ENCODE data around the gene EPHA6. TPM values are rescaled to one million over a fixed set of nuclear protein-coding genes. Genes with fewer than 3 reads are reported as not detected.

The EPHA6 gene
- total RNA-seq, 2 donors from 2014 or later = 0.22 to 3.0 TPM

DNA sequence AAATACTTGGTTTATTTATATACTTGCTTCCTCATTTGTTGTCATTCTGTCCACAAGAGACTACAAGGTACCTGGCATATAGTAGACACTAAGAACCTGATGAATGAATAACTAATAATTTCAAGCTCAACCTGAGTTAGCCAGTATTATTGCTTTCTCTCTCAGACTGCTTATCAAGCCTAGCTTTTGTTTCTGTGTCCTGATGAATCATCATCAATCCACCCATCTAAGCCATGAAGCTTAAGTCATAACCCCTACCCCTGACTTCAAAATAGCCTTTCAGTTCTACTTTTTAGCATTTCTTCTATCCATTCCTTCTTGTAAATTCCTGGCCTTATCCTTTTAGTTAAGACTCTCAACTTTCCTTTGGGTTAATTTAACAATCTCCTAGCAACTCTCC lies 420.8 kb downstream of the EPHA6 start:
- H3K4me3 ChIP-seq = no peak overlapping the region
- no peak overlapping the region for H3K9ac ChIP-seq (ENCODE audit: low read depth in 2 of 2, low read length in 2 of 2)
- H3K27ac ChIP-seq = no peak overlapping the region
- H3K36me3 ChIP-seq = no peaks in the 10 kb centered on the region
- DNase-seq = no peak
- no peaks in the 10 kb centered on the region for H3K27me3 ChIP-seq
- no peaks in the 10 kb centered on the region for H3K9me3 ChIP-seq
- no peaks in the 10 kb centered on the region for H3K4me1 ChIP-seq
- TF ChIP-seq, protein P1, sequence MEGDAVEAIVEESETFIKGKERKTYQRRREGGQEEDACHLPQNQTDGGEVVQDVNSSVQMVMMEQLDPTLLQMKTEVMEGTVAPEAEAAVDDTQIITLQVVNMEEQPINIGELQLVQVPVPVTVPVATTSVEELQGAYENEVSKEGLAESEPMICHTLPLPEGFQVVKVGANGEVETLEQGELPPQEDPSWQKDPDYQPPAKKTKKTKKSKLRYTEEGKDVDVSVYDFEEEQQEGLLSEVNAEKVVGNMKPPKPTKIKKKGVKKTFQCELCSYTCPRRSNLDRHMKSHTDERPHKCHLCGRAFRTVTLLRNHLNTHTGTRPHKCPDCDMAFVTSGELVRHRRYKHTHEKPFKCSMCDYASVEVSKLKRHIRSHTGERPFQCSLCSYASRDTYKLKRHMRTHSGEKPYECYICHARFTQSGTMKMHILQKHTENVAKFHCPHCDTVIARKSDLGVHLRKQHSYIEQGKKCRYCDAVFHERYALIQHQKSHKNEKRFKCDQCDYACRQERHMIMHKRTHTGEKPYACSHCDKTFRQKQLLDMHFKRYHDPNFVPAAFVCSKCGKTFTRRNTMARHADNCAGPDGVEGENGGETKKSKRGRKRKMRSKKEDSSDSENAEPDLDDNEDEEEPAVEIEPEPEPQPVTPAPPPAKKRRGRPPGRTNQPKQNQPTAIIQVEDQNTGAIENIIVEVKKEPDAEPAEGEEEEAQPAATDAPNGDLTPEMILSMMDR (IDR thresholded peaks at IDR 0.05) = no peak
- intact Hi-C loops (cut with DNase I) = no loop called here

DNA sequence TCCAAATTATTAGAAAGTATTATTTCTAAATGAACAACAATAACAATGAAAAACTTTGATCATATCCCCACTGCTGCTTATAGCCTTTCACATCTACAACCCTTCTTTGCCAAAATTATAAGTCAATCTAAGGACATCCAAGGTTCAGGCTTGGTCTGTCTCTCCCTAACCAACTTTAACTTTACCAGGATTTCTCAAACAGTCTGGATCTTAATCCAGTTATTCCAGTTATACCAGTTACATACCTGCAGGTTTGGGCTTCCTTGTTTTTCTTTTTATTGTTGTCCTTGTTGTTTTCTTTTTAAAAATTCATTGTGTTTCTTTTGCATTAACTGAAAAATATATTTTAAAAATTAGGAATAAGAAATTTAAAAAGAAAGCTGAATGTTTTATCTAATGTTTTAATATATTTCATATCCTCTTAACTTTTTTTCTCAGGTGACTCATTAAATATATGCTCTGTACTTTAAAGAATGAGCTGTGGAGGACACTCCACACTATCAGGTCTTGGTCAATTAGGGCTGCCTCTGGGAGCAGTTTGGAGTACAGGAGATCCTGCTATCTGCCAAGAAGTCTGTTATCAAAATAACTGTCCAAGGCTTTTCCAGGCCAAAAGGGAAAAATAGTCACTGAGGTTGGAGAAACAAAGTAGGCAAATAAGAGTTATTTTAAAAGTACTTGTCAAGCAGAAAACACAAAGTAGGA lies 421.4 kb downstream of the EPHA6 start:
- no peaks in the 10 kb centered on the region for H3K36me3 ChIP-seq
- no peak overlapping the region for H3K9ac ChIP-seq (ENCODE audit: low read depth in 2 of 2, low read length in 2 of 2)
- no peak overlapping the region for H3K27ac ChIP-seq
- H3K4me1 ChIP-seq = no peaks in the 10 kb centered on the region
- intact Hi-C loops (cut with DNase I) = no loop called here
- DNase-seq = no peak
- TF ChIP-seq, protein P1 (IDR thresholded peaks at IDR 0.05) = no peak
- no peaks in the 10 kb centered on the region for H3K9me3 ChIP-seq
- H3K27me3 ChIP-seq = no peaks in the 10 kb centered on the region
- no peak overlapping the region for H3K4me3 ChIP-seq

DNA sequence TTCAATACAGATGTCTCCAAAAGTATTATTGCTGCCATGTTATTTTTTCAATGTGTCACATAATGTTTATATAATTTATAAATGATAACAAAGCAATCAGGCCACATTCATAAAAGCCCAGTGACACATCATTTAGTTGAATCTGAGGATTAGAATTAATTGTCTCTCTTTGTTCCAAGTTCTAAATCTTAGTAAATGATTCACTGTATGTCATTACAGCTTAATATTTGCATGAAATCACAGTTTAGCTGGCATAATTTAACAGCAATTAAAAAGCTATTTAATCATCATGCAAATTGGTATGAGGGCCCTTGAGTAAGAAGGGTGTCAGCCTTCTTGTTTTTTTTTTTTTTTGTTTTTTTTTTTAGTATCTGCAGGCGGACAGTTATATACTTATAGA lies 427.0 kb downstream of the EPHA6 start:
- TF ChIP-seq, protein P1 (IDR thresholded peaks at IDR 0.05) = no peak
- Histone ChIP-seq H3K4me3 (no peak overlapping the region), H3K4me1 (no peaks in the 10 kb centered on the region), H3K9me3 (no peaks in the 10 kb centered on the region), H3K27ac (no peak overlapping the region), H3K27me3 (no peaks in the 10 kb centered on the region), H3K36me3 (no peaks in the 10 kb centered on the region), H3K9ac (ENCODE audit: low read depth in 2 of 2, low read length in 2 of 2) (no peak overlapping the region)
- DNase-seq = no peak
- intact Hi-C loops (cut with DNase I) = no loop called here

DNA sequence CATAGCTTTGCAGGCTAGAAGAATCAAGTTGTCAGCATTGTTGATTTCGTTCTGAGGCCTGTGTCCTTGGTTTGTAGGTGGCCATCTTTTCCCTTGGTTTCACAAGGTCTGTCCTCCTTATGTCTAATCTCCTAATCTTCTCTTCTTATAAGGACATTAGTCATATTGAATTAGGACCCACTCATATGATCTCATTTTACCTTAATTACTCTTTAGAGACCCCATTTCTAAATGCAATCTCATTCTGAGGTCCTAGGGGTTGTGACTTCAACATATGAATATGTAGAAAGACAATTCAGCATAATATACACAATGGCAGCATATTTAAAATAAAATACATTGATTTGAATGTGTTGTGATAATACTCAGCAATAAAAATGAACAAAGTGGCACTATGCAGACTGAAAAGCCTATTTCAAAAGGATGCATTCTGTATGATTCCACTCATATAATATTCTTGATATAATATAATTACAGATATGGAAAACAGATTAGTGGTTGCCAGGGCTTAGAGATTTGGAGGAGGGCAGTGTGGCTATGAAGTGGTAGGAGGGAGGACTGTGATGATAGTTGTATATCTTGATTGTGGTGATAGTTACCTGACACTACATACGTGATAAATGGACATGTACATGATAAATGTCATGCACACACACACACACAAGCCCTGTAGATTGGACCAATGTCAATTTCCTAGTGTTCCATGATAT lies 431.0 kb downstream of the EPHA6 start:
- Histone ChIP-seq H3K36me3 (no peaks in the 10 kb centered on the region), H3K4me3 (no peak overlapping the region), H3K9ac (ENCODE audit: low read depth in 2 of 2, low read length in 2 of 2) (no peak overlapping the region), H3K4me1 (no peaks in the 10 kb centered on the region), H3K27me3 (no peaks in the 10 kb centered on the region), H3K9me3 (no peaks in the 10 kb centered on the region), H3K27ac (no peak overlapping the region)
- no peak for DNase-seq
- intact Hi-C loops (cut with DNase I) = no loop called here
- TF ChIP-seq, protein P1 (IDR thresholded peaks at IDR 0.05) = no peak

DNA sequence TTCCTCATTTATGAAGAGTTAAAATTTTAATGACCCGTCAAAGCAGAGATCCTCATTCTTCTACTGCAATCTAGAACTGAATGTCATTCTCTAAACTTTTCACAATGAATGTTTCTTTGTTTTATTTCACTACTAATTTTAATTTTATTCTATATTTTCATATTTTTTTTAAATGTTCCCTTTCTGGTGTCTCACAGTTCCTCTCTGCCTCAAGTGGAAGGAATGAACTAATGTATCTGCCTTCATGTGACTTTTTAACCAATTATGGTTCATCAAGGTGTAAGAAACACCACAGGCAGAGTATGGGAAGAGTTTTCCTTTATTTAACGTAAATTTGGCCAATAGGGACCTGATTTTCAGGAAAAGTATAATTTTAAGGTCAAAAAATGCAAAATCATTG lies 441.7 kb downstream of the EPHA6 start:
- DNase-seq = no peak
- H3K9ac ChIP-seq (ENCODE audit: low read depth in 2 of 2, low read length in 2 of 2) = no peak overlapping the region
- H3K4me1 ChIP-seq = no peaks in the 10 kb centered on the region
- no peaks in the 10 kb centered on the region for H3K36me3 ChIP-seq
- H3K27me3 ChIP-seq = no peaks in the 10 kb centered on the region
- intact Hi-C loops (cut with DNase I) = no loop called here
- TF ChIP-seq, protein P1 (IDR thresholded peaks at IDR 0.05) = no peak
- no peak overlapping the region for H3K4me3 ChIP-seq
- no peak overlapping the region for H3K27ac ChIP-seq
- no peaks in the 10 kb centered on the region for H3K9me3 ChIP-seq

Data from colonic mucosa (tissue), 4 donors.